D341Med (cell line): Measurements from ENCODE around the gene OLFML3.
"Not testable (repeated sequence)": the region's sequence is repeated elsewhere in the genome, so short reads cannot be mapped to it uniquely, and the experiment has no call there.

Experiments
- DNase-seq: peaks from one replicate; pipeline ENCODE4 v3.0.0; 2012; ENCODE audit warnings: low spot score

Gene OLFML3

DNA sequence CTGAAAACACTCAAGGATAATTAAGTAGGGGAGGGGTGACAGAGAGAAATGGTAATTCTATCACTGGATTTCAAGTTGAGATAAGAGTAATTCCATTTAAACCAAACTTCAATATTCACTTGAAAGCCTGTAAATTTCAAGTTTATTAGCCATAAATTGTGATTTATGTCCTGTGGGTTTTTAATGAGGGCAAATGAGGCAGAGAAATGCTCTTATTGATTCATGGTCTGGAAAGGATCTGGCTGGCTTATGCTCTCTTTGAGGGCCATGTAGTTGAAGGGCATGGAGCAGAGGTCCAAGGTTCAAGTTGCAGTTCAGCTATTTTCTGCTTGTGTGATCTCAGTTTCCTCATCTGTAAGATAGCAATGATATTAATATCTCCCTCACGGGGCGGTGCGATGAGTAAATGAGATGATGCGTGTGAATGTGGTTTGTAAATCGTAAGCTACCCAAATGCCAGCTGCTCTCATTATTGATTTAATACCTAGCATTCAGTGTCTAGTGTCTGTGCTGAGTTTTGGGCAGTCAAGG is 12.3 kb downstream of the OLFML3 start:
- no peak for DNase-seq

- DNase-seq, result no peak
Observed at GRCh38 chr1:113993072-113993471, 13.8 kb downstream of the OLFML3 start.

- DNase-seq, result no peak
Observed at GRCh38 chr1:113993766-113994165, 14.5 kb downstream of the OLFML3 start.

DNA sequence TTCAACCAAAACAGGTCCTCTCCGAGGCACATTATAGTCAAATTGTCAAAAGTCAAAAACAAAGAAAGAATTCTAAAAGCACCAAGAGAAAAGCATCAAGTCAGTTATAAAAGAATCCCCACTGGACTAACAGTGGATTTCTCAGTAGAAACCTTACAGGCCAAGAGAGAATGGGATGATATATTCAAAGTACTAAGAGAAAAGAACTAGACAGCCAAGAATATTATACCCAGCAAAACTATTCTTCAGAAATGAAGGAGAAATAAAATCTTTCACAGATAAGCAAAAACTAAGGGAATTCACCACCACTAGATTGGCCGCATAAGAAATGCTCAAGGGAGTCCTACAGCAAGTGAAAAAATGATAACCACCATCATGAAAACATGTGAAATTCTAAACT is 16.1 kb downstream of the OLFML3 start:
- DNase-seq, result no peak

DNA sequence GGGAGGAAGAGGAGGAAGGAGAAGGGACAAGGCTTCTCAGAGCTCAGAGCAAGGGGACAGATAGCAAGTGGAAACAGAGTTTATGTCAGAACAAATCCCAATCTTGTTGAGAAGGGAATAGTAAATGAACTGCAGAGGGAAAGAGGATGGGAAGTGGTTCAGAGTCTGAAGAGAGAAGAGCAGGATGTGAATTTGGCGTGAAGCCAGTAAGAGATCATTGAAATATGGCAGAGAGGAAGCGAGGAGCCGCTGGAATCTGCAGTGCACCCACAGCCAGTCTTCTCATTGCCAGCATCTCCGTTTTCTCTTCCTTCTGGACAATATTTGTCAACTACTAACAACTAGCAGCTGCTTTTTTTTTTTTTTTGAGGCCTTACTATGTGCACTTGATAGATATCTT is 19.1 kb downstream of the OLFML3 start:
- no peak for DNase-seq

GRCh38 chr1:113999233-113999632 is 20.0 kb downstream of the OLFML3 start:
- no peak for DNase-seq

DNA sequence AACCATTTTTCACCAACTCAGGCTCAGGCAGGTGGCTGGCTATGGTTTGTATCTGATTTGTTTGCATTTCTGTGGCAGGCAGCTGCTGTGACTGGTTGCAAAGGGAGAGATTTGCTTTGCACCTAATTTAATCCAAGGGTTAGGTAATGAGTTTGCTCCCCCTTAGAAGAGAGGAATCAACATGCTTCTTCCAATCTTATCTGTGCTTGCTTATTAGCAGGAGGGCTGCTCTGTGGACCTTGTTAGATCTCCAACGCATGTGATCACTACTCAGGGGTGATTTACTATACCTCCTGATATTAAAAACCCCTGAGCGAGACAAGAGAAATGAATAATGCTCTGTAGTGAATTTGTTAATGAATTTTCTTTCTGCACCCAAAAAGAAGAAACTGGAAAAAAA is 20.5 kb downstream of the OLFML3 start:
- no peak for DNase-seq

- DNase-seq, result no peak
Observed at GRCh38 chr1:114000406-114000805, 21.1 kb downstream of the OLFML3 start.

- DNase-seq, result no peak
Observed at GRCh38 chr1:114002492-114003239, 23.4 kb downstream of the OLFML3 start.

GRCh38 chr1:114003431-114003830 is 24.2 kb downstream of the OLFML3 start:
- DNase-seq, result no peak

- not testable (repeated sequence) for DNase-seq
Observed at GRCh38 chr1:114006825-114007224, 27.6 kb downstream of the OLFML3 start.

GRCh38 chr1:114008480-114008941 is 29.2 kb downstream of the OLFML3 start:
- no peak for DNase-seq

DNA sequence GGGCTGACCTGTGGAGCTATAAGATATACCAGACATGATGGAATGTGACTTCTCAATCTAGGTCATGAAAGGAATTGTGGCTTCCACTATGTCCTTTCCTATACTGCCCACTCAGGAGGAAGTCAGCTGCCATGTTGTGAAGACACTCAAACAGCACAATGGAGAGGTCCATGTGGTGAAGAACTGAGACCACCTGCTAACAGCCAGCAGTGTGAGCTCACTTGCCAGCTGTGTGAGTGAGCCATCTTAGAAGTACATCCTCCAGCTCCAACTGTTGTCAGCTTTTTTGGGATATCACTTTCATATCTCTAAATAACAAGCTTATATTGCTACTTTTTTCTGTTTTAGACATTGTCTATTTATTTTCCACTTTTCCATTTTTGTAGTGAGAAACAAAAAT is 29.7 kb downstream of the OLFML3 start:
- no peak for DNase-seq

DNA sequence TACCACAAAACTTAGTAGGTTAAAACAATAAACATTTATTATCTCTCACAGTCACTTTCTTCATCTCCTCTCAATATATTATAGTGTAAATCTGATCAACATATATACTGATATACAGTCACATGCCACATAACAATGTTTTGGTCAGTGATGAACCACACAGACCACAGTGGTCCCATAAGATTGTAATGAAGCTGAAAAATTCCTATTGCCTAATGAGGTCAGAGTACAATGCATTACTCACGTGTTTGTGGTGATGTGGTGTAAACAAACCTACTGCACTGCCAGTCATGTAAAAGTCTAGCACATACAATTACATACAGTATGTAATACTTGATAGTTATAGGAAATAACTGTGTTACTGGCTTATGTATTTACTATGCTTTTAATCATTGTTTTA is 30.1 kb downstream of the OLFML3 start:
- DNase-seq, result no peak

GRCh38 chr1:114010433-114011184 is 31.3 kb downstream of the OLFML3 start:
- DNase-seq, result no peak

GRCh38 chr1:114011796-114012195 is 32.5 kb downstream of the OLFML3 start:
- no peak for DNase-seq

- DNase-seq, result no peak
Observed at GRCh38 chr1:114015075-114015474, 35.8 kb downstream of the OLFML3 start.

DNA sequence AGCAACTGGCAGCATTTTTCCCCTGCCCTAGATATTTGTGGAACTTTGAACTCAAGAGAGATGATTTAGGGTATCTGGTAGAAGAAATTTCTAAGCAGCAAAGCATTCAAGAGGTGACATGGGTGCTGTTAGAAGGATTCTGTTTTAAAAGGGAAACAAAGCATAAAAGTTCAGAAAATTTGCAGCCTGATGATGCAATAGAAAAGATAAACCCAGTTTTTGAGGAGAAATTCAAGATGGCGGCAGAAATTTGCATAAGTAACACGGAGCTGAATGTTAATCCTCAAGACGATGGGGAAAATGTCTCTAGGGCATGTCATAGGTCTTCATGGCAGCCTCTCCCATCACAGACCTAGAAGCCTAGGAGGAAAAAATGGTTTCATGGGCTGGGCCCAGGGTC is 40.5 kb downstream of the OLFML3 start:
- DNase-seq, result not testable (repeated sequence)

- DNase-seq, result no peak
Observed at GRCh38 chr1:114021665-114022099, 42.4 kb downstream of the OLFML3 start.

- no peak for DNase-seq
Observed at GRCh38 chr1:114022877-114023276, 43.6 kb downstream of the OLFML3 start.

- DNase-seq, result no peak
Observed at GRCh38 chr1:114023377-114023776, 44.1 kb downstream of the OLFML3 start.

- no peak for DNase-seq
Observed at GRCh38 chr1:114024049-114024448, 44.8 kb downstream of the OLFML3 start.
